Nephron (organoid): ENCODE data around the gene MVP.
A peak's percentile ranks its signal among the peaks of the same experiment; 100 is the strongest.

Experiments
- H3K27ac Mint-ChIP-seq, 3 experiments: 2 replicates each; pipeline ENCODE4 v1.8.0; 2020; ENCODE audit warnings: mixed read lengths in 3 of 3, mild to moderate bottlenecking in 2 of 3, moderate library complexity in 1 of 3
- H3K27me3 Mint-ChIP-seq: 2 replicates; pipeline ENCODE4 v1.8.0; 2021; ENCODE audit warnings: low read depth, mild to moderate bottlenecking, moderate library complexity, mixed read lengths
- H3K36me3 Mint-ChIP-seq: 2 replicates; pipeline ENCODE4 v1.8.0; 2020; ENCODE audit warnings: low read depth, mixed read lengths
- H3K4me1 Mint-ChIP-seq: 2 replicates; pipeline ENCODE4 v1.8.0; 2020; ENCODE audit warnings: mixed read lengths
- H3K4me3 Mint-ChIP-seq, 3 experiments: 2 replicates each; pipeline ENCODE4 v1.8.0; 2020; ENCODE audit warnings: mild to moderate bottlenecking in 3 of 3, mixed read lengths in 3 of 3, moderate library complexity in 2 of 3
- H3K9me3 Mint-ChIP-seq: 2 replicates; pipeline ENCODE4 v1.8.0; 2020; ENCODE audit warnings: mixed read lengths
- TF ChIP-seq, protein P1 (sequence below), 3 experiments: fragments of 200-600 bp; sonication (generic); IDR thresholded peaks; one replicate each; pipeline ENCODE4 v1.5.0; 2021; ENCODE audit warnings: antibody characterized with exemption in 3 of 3; ENCODE audit not compliant: unreplicated experiment in 3 of 3

MVP gene

DNA sequence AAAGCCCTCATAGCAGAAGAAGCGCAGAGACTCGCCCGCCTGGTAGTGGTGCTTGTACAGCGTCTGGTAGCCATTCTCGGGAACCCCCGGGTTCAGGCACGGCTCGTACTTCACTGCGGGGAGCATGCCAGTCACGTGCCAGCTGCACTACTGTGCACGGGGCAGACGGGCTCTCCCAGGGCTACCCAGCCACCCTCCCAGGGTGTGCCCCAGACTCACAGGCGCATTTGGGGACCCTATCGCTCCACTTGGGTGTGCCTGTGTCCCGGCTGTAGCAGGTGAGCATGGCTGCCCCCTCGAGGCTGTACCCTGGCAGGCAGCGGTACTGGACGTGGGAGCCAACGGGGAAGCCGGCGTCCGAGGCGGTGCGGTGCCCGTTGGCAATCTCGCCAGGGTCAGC is 53.1 kb downstream of the MVP start:
- TF ChIP-seq, protein P1, sequence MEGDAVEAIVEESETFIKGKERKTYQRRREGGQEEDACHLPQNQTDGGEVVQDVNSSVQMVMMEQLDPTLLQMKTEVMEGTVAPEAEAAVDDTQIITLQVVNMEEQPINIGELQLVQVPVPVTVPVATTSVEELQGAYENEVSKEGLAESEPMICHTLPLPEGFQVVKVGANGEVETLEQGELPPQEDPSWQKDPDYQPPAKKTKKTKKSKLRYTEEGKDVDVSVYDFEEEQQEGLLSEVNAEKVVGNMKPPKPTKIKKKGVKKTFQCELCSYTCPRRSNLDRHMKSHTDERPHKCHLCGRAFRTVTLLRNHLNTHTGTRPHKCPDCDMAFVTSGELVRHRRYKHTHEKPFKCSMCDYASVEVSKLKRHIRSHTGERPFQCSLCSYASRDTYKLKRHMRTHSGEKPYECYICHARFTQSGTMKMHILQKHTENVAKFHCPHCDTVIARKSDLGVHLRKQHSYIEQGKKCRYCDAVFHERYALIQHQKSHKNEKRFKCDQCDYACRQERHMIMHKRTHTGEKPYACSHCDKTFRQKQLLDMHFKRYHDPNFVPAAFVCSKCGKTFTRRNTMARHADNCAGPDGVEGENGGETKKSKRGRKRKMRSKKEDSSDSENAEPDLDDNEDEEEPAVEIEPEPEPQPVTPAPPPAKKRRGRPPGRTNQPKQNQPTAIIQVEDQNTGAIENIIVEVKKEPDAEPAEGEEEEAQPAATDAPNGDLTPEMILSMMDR (IDR thresholded peaks at IDR 0.05; ENCODE audit: unreplicated experiment in 3 of 3): no peak
- Mint-ChIP-seq H3K4me3 (no peak overlapping the region), H3K27ac (no peak overlapping the region), H3K36me3 (peaks cover 5% of the 10 kb centered on the region), H3K27me3 (peaks cover 50% of the 10 kb centered on the region), H3K9me3 (no peaks in the 10 kb centered on the region), H3K4me1 (no peaks in the 10 kb centered on the region)

DNA sequence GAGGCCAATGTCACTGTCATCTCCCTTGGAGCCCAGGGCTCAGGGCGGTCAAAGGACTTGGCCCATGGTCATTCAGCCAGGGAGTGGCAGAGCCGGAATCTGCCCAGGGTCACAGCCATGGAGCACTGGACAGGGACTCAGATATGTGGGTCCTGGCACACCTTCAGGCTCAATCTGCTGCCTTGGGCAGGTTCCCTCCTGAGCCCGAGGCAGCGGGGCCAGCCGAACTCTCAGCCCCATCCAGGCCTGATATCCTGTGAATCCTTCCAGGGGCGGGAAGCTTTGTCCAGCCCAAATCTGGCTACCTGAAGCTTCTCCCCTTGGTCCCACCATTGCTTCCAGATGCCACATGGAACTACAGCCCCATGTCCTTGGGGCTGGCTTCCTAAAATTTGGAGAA is 54.9 kb downstream of the MVP start:
- TF ChIP-seq, protein P1 (IDR thresholded peaks at IDR 0.05; ENCODE audit: unreplicated experiment in 3 of 3): no peak
- H3K36me3 Mint-ChIP-seq: peaks cover 5% of the 10 kb centered on the region
- no peak overlapping the region for H3K4me3 Mint-ChIP-seq
- H3K4me1 Mint-ChIP-seq: no peaks in the 10 kb centered on the region
- peaks cover 58% of the 10 kb centered on the region for H3K27me3 Mint-ChIP-seq
- no peaks in the 10 kb centered on the region for H3K9me3 Mint-ChIP-seq
- H3K27ac Mint-ChIP-seq: no peak overlapping the region

DNA sequence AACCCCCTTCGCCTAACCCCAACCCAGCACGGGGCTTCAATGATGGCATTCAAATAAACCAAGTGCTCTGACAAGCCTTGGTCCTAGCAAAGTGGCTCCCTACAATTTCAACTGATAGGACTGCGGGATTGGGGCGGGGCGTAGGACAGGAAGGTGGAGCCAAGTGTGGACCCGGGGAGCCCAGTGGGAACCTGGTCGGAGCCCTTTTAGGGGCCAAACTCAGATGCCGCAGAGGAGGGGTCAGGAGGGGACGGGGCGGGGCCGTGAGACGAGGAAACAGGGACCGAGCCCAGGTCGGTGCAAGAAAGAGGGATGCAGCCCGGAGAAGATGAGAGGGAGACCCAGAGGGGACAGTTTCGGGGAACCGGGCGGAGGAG is 55.9 kb downstream of the MVP start:
- H3K9me3 Mint-ChIP-seq: no peaks in the 10 kb centered on the region
- H3K4me1 Mint-ChIP-seq: no peaks in the 10 kb centered on the region
- peaks cover 5% of the 10 kb centered on the region for H3K36me3 Mint-ChIP-seq
- peak overlapping the region in 1 of 3 experiments; percentile 42 for H3K4me3 Mint-ChIP-seq
- peaks cover 62% of the 10 kb centered on the region for H3K27me3 Mint-ChIP-seq
- H3K27ac Mint-ChIP-seq: no peak overlapping the region
- TF ChIP-seq, protein P1 (IDR thresholded peaks at IDR 0.05; ENCODE audit: unreplicated experiment in 3 of 3): no peak

DNA sequence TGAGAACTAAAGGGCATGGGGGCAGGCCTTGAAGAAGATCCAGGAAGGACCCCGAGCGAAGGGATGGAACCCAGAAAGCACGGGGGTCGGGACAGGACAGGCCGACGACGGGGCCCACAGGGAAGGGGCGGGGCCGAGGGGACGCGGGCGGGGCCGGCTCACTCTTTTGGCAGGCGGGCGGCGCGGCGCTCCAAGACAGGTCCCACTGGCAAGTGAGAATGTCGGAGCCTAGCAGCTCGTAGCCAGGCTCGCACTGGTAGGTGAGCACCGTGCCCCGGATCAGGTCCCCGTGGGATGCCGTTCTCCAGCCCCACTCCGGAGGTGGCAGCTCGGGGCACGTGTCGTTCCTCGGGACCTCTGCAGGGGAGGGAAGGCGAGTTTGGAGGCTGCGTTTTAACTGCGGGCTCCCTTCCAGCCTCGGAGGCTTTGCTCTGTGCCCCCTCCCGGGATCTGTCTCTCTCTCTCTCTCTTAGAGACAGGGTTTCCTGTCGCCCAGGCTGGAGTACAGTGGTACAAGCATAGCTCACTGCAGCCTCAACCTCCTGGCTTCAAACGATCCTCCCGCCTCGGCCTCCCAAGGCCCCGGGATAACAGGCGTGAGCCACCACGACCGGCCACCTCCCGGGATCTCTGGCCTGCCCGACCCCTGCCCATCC is 56.5 kb downstream of the MVP start:
- Mint-ChIP-seq H3K27ac (no peak overlapping the region), H3K4me3 (peak overlapping the region in 1 of 3 experiments; percentile 42), H3K9me3 (no peaks in the 10 kb centered on the region), H3K4me1 (no peaks in the 10 kb centered on the region), H3K27me3 (peaks cover 58% of the 10 kb centered on the region), H3K36me3 (peaks cover 5% of the 10 kb centered on the region)
- TF ChIP-seq, protein P1 (IDR thresholded peaks at IDR 0.05; ENCODE audit: unreplicated experiment in 3 of 3): no peak

DNA sequence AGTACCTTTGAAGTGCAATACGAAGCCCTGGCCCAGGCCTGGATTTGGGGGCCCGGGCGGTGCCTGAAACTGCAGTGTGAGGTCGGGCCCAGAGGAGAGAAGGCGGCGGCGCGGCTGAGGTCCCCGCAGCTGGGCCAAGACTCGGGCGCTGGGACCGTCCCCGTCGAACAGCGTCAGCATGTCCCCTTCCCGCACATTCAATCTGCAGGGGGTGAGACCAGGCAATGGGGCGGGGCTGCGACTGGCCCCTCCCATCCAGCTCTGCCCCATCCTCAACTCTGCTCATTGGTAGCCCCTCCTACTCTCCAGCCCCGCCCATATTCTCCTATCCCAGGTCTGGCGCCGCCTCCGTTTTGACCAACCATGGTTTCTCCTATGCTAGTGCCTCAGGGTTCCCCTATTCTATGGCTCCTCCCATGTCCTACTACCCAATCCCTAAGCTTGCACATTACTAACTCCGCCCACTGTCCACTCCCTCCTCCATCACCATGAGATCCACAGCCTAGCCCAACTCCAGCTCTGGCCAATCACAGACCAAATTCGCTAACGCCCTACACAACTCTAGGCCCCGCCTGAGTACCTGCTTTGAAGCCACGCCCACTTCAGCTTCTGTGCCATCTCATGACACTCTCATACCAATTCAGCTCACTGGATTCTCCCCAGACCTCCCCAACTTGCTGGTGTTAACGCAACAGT is 57.2 kb downstream of the MVP start:
- no peak overlapping the region for H3K27ac Mint-ChIP-seq
- H3K9me3 Mint-ChIP-seq: no peaks in the 10 kb centered on the region
- H3K36me3 Mint-ChIP-seq: peaks cover 5% of the 10 kb centered on the region
- H3K4me3 Mint-ChIP-seq: peak overlapping the region in 2 of 3 experiments; percentile 4 to 64
- TF ChIP-seq, protein P1 (IDR thresholded peaks at IDR 0.05; ENCODE audit: unreplicated experiment in 3 of 3): no peak
- no peaks in the 10 kb centered on the region for H3K4me1 Mint-ChIP-seq
- H3K27me3 Mint-ChIP-seq: peaks cover 54% of the 10 kb centered on the region

DNA sequence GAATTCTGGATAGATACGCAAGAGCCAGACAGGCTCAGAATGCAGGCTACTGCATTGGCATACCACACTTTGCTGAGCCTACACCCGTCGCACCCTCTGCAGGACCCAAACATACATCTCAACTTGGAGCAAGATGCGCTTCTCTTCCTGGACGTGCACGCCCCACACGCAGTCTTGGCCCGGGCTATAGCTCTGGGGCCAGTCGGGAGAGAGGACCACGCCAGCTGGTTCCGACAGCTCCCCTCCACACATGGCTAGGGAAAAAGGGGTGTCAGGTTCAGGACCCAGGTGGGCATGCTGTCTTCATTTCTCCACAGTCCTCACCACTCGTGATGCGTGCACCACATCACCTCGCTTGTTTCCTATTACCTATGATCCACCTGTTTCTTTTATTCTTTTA is 57.9 kb downstream of the MVP start:
- H3K27ac Mint-ChIP-seq: no peak overlapping the region
- peaks cover 5% of the 10 kb centered on the region for H3K36me3 Mint-ChIP-seq
- peaks cover 54% of the 10 kb centered on the region for H3K27me3 Mint-ChIP-seq
- no peak overlapping the region for H3K4me3 Mint-ChIP-seq
- H3K9me3 Mint-ChIP-seq: no peaks in the 10 kb centered on the region
- TF ChIP-seq, protein P1 (IDR thresholded peaks at IDR 0.05; ENCODE audit: unreplicated experiment in 3 of 3): no peak
- no peaks in the 10 kb centered on the region for H3K4me1 Mint-ChIP-seq
